HEK293 (cell line): ENCODE data around the gene EEF1AKMT1.

Experiments used
- CTCF ChIA-PET: fragments of 350-600 bp; formaldehyde crosslinking; extraction: SDS; loops from one replicate; lab custom pipeline; 2021; ENCODE audit warnings: antibody characterized with exemption; lab: Yijun Ruan, JAX
- POLR2A ChIA-PET: fragments of 300-600 bp; formaldehyde crosslinking; extraction: SDS; loops from one replicate; lab custom pipeline; 2020; ENCODE audit warnings: antibody characterized with exemption, inconsistent platforms; lab: Yijun Ruan, JAX
- H3K27ac ChIP-seq: fragments of 200-500 bp; sonication (Bioruptor generic); 2 replicates; pipeline ENCODE4 v1.5.1; 2014; ENCODE audit warnings: low read depth, low read length, control low read depth, inconsistent platforms; ENCODE audit errors: extremely low read depth
- H3K36me3 ChIP-seq, 2 experiments: fragments of 200-500 bp in 1 of 2; sonication (Bioruptor generic) in 1 of 2; 1 replicate in 1 of 2; 2 replicates in 1 of 2; pipeline ENCODE4 v1.5.1; 2014 to 2017; ENCODE audit warnings: inconsistent platforms in 2 of 2, low read length in 2 of 2; ENCODE audit not compliant: control insufficient read depth in 2 of 2, insufficient read depth in 1 of 2
- H3K4me1 ChIP-seq: fragments of 200-500 bp; sonication (Bioruptor generic); 2 replicates; pipeline ENCODE4 v1.5.1; 2014; ENCODE audit warnings: mild to moderate bottlenecking, low read length, inconsistent platforms; ENCODE audit not compliant: control insufficient read depth, insufficient read depth
- H3K4me3 ChIP-seq: 2 replicates; pipeline ENCODE4 v1.5.1; 2011; ENCODE audit warnings: low read depth, mild to moderate bottlenecking, control low read depth, low read length, moderate library complexity
- H3K9me3 ChIP-seq: fragments of 200-500 bp; sonication (Bioruptor generic); 2 replicates; pipeline ENCODE4 v1.5.1; 2014; ENCODE audit warnings: low read depth, low read length, inconsistent platforms; ENCODE audit not compliant: control insufficient read depth, insufficient read depth
- FEZF1 ChIP-seq: fragments of 450-650 bp; formaldehyde crosslinking; IDR thresholded peaks from 2 replicates; pipeline ENCODE4 v1.5.1; 2016; ENCODE audit warnings: missing biosample characterization, missing genetic modification characterization
- GFI1B ChIP-seq: fragments of 450-650 bp; formaldehyde crosslinking; IDR thresholded peaks from 2 replicates; pipeline ENCODE4 v1.5.1; 2016; ENCODE audit warnings: missing biosample characterization, missing genetic modification characterization
- IKZF3 ChIP-seq: fragments of 450-650 bp; IDR thresholded peaks from 2 replicates; pipeline ENCODE4 v1.5.0; 2018; ENCODE audit warnings: missing biosample characterization, mild to moderate bottlenecking, missing genetic modification characterization, moderate library complexity
- KLF17 ChIP-seq: fragments of 450-650 bp; formaldehyde crosslinking; IDR thresholded peaks from 2 replicates; pipeline ENCODE4 v1.5.1; 2016; ENCODE audit warnings: missing biosample characterization, missing genetic modification characterization
- OSR2 ChIP-seq: fragments of 450-650 bp; formaldehyde crosslinking; IDR thresholded peaks from 2 replicates; pipeline ENCODE4 v1.5.1; 2016; ENCODE audit warnings: missing biosample characterization, missing genetic modification characterization
- REPIN1 ChIP-seq: fragments of 450-650 bp; formaldehyde crosslinking; IDR thresholded peaks from 2 replicates; pipeline ENCODE4 v1.5.1; 2017; ENCODE audit warnings: missing biosample characterization, missing genetic modification characterization, low read depth
- TSHZ1 ChIP-seq: fragments of 450-650 bp; formaldehyde crosslinking; IDR thresholded peaks from 2 replicates; pipeline ENCODE4 v1.5.1; 2016; ENCODE audit warnings: missing biosample characterization, missing genetic modification characterization, borderline replicate concordance
- ZBTB1 ChIP-seq: fragments of 450-650 bp; formaldehyde crosslinking; IDR thresholded peaks from 2 replicates; pipeline ENCODE4 v1.5.1; 2016; ENCODE audit warnings: missing biosample characterization, missing genetic modification characterization
- ZNF138 ChIP-seq: fragments of 450-650 bp; formaldehyde crosslinking; IDR thresholded peaks from 2 replicates; pipeline ENCODE4 v1.5.1; 2016; ENCODE audit warnings: missing biosample characterization, missing genetic modification characterization, borderline replicate concordance
- ZNF335 ChIP-seq: fragments of 450-650 bp; formaldehyde crosslinking; conservative IDR thresholded peaks from 2 replicates; pipeline ENCODE4 v1.5.1; 2016; ENCODE audit warnings: missing biosample characterization, missing genetic modification characterization
- ZNF549 ChIP-seq: fragments of 450-650 bp; IDR thresholded peaks from 2 replicates; pipeline ENCODE4 v1.5.1; 2018; ENCODE audit warnings: missing biosample characterization, missing genetic modification characterization, mild to moderate bottlenecking, inconsistent platforms, moderate library complexity
- ZNF837 ChIP-seq: fragments of 450-650 bp; formaldehyde crosslinking; IDR thresholded peaks from 2 replicates; pipeline ENCODE4 v1.5.1; 2016; ENCODE audit warnings: missing biosample characterization, missing genetic modification characterization
- ZNF843 ChIP-seq: fragments of 450-650 bp; formaldehyde crosslinking; IDR thresholded peaks from 2 replicates; pipeline ENCODE4 v1.5.1; 2016; ENCODE audit warnings: missing biosample characterization, missing genetic modification characterization
- ZSCAN23 ChIP-seq: fragments of 450-650 bp; formaldehyde crosslinking; IDR thresholded peaks from 2 replicates; pipeline ENCODE4 v1.5.1; 2016; ENCODE audit warnings: missing biosample characterization, missing genetic modification characterization
- ZXDB ChIP-seq: fragments of 450-650 bp; formaldehyde crosslinking; IDR thresholded peaks from 2 replicates; pipeline ENCODE4 v1.5.1; 2016; ENCODE audit warnings: missing biosample characterization, missing genetic modification characterization
- TF ChIP-seq, protein P1 (sequence below): fragments of 450-650 bp; formaldehyde crosslinking; IDR thresholded peaks from 2 replicates; pipeline ENCODE4 v1.5.1; 2017; ENCODE audit warnings: missing biosample characterization, missing genetic modification characterization
- TF ChIP-seq, protein P2 (sequence below): fragments of 450-650 bp; formaldehyde crosslinking; IDR thresholded peaks from 2 replicates; pipeline ENCODE4 v1.5.1; 2016; ENCODE audit warnings: missing biosample characterization, missing genetic modification characterization, low read depth

The EEF1AKMT1 gene

GRCh38 chr13:20700288-20700687 lies 73.5 kb downstream of the EEF1AKMT1 start:
- H3K4me3 ChIP-seq: no peak overlapping the region
- TF ChIP-seq, protein P1, sequence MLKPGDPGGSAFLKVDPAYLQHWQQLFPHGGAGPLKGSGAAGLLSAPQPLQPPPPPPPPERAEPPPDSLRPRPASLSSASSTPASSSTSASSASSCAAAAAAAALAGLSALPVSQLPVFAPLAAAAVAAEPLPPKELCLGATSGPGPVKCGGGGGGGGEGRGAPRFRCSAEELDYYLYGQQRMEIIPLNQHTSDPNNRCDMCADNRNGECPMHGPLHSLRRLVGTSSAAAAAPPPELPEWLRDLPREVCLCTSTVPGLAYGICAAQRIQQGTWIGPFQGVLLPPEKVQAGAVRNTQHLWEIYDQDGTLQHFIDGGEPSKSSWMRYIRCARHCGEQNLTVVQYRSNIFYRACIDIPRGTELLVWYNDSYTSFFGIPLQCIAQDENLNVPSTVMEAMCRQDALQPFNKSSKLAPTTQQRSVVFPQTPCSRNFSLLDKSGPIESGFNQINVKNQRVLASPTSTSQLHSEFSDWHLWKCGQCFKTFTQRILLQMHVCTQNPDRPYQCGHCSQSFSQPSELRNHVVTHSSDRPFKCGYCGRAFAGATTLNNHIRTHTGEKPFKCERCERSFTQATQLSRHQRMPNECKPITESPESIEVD: peak; percentile 23; the same call in 1 of the 2 replicates
- TF ChIP-seq FEZF1 (peak; percentile 8; the same call in 1 of the 2 replicates), KLF17 (tag by site-specific recombination) (0 out of 2 replicates have a peak, but pooled peaks have one; percentile 11), GFI1B (tag by site-specific recombination) (peak; percentile 87), ZNF549 (tag by site-specific recombination) (no peak)
- no peaks in the 10 kb centered on the region for H3K36me3 ChIP-seq
- H3K9me3 ChIP-seq: no peaks in the 10 kb centered on the region
- ChIA-PET POLR2A (no interaction called here), CTCF (interaction anchor here (1.1 kb wide), 1 partner anchor 503 kb away, joined by 3 read pairs; no protein-coding TSS in a partner anchor)
- peaks cover 7% of the 10 kb centered on the region for H3K4me1 ChIP-seq
- no peak overlapping the region for H3K27ac ChIP-seq

DNA sequence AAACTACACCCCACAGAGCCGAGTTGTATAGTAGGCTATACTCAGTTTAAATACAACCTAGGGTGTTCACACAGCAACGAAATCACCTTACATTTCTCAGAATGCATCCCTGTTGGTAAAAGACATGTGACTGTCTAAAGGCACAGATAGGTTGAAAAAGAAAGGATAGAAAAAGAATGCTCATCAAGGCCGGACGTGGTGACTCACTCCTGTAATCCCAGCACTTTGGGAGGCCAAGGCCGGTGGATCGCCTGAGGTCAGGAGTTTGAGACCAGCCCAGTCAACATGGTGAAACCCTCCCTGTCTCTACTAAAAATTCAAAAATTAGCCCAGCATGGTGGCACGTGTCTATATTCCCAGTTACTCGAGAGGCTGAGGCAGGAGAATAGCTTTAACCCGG lies 74.0 kb downstream of the EEF1AKMT1 start:
- H3K36me3 ChIP-seq: no peaks in the 10 kb centered on the region
- ChIA-PET CTCF (no interaction called here), POLR2A (no interaction called here)
- no peak overlapping the region for H3K4me3 ChIP-seq
- peaks cover 7% of the 10 kb centered on the region for H3K4me1 ChIP-seq
- H3K27ac ChIP-seq: no peak overlapping the region
- no peaks in the 10 kb centered on the region for H3K9me3 ChIP-seq
- TF ChIP-seq TSHZ1 (tag by site-specific recombination) (no peak), ZNF837 (tag by site-specific recombination) (no peak), IKZF3 (tag by site-specific recombination) (no peak), ZNF335 (tag by site-specific recombination) (no peak), ZNF843 (tag by site-specific recombination) (no peak)

DNA sequence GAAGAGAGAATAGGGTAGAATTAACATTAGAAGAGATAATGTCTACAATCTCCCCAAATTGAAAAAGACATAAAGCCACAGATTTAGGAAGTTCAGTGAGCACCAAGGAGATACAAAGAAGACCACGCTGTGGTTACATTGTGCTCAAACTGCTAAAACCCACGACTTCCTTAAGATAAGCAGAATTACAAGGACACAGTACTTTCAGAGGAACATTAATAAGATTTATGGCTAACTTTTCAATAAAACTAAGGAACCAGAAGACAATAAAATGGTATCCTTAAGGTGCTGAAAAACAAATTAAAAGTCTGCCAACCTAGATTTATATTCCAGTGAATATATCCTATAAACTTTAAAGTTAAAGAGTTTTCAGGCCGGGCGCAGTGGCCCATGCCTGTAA lies 77.7 kb downstream of the EEF1AKMT1 start:
- Histone ChIP-seq H3K4me3 (no peak overlapping the region), H3K36me3 (no peaks in the 10 kb centered on the region), H3K27ac (no peak overlapping the region), H3K9me3 (no peaks in the 10 kb centered on the region), H3K4me1 (peaks cover 7% of the 10 kb centered on the region)
- CTCF ChIA-PET: interaction anchor here (0.6 kb wide), 1 partner anchor 513 kb away, joined by 3 read pairs; no protein-coding TSS in a partner anchor
- POLR2A ChIA-PET: no interaction called here
- TF ChIP-seq ZBTB1: no peak
- peak; percentile 86 for TF ChIP-seq FEZF1
- TF ChIP-seq, protein P1: peak; percentile 70
- TF ChIP-seq ZNF138 (tag by site-specific recombination): no peak
- no peak for TF ChIP-seq REPIN1 (tag by site-specific recombination)
- peak; percentile 69 for TF ChIP-seq ZNF843 (tag by site-specific recombination)
- TF ChIP-seq OSR2 (tag by site-specific recombination): 0 out of 2 replicates have a peak, but pooled peaks have one; percentile 19
- TF ChIP-seq ZXDB (tag by site-specific recombination): peak; percentile 43; the same call in 1 of the 2 replicates
- TF ChIP-seq, protein P2, sequence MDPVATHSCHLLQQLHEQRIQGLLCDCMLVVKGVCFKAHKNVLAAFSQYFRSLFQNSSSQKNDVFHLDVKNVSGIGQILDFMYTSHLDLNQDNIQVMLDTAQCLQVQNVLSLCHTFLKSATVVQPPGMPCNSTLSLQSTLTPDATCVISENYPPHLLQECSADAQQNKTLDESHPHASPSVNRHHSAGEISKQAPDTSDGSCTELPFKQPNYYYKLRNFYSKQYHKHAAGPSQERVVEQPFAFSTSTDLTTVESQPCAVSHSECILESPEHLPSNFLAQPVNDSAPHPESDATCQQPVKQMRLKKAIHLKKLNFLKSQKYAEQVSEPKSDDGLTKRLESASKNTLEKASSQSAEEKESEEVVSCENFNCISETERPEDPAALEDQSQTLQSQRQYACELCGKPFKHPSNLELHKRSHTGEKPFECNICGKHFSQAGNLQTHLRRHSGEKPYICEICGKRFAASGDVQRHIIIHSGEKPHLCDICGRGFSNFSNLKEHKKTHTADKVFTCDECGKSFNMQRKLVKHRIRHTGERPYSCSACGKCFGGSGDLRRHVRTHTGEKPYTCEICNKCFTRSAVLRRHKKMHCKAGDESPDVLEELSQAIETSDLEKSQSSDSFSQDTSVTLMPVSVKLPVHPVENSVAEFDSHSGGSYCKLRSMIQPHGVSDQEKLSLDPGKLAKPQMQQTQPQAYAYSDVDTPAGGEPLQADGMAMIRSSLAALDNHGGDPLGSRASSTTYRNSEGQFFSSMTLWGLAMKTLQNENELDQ (tag by site-specific recombination): no peak
- no peak for TF ChIP-seq KLF17 (tag by site-specific recombination)
- TF ChIP-seq ZSCAN23: no peak
